GM18861 (cell line): ENCODE data around the gene PRDM16.

Source experiments
- ATAC-seq: cut with Tn5 transposase; IDR thresholded peaks from one replicate; pipeline ENCODE4 v1.9.1; 2021; ENCODE audit not compliant: unreplicated experiment

Gene PRDM16

DNA sequence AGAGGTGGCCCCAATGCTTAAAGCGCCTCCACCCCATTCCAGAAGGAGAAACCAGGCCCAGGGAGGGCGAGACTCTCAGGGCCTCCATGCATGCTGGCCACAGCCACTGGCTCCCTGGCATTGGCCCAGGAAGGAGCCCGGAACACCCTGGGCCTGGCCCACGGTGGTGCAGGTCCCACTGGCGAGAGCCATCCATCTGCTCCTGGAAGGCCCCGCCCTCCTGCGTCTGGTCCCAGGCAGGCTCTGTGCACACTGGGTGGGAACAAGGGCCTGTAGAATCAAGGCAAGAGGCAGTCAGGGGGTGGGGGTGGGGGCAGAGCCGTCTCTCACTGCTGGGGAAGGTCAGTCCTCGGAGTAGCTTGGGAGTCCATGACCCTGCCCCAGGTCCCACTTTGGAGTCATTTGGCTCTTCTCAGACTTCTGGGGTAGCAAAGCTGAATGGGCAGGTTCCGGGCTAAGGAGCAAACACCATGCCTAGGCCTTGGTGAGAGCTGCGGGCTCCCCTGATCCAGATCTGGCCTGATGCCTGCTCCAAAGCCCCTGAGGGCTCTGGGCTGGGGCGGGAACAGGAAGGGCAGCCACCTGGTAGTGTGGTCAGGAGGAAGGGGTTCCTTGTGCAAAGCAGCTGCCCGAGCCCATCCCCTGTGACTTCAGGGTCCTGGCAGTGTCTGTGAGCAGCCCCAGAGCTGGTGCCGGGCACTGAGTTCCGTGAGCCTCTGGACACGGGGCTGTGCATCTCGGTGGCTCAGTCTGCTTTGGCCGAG, 278.4 kb downstream of the PRDM16 start:
- no peak for ATAC-seq

DNA sequence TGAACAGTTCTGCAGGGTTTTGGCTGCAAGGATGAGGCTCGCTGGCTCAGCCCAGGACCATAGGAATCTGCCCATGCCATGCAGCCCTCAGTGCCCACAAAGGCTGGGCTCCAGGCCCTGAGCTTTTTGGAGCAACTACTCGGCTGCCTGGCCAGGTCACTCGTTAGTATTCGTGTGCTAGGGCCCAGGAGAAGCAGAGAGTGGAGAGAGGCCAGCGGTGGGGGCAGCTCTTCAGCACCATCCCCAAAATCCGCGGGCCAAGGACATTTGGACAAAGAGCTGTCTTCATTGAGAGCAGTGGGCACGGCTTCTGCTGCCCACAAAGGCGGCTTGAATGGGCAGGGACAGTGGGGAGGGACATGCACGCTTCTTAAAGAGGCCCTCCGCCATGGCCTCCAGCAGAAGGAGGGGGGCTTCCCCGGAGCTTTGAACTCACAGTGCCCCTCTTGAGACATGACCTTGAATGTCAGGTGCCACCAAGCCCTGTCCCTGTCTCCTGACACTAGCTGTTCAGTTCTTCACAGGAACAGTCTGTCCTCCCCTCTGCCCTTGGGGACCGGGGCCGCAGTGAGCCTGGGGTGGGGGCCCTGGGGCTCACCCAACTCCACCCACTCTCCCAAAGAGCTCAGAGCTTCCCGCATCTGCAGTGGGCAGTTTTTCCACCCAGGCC, 279.3 kb downstream of the PRDM16 start:
- no peak for ATAC-seq

DNA sequence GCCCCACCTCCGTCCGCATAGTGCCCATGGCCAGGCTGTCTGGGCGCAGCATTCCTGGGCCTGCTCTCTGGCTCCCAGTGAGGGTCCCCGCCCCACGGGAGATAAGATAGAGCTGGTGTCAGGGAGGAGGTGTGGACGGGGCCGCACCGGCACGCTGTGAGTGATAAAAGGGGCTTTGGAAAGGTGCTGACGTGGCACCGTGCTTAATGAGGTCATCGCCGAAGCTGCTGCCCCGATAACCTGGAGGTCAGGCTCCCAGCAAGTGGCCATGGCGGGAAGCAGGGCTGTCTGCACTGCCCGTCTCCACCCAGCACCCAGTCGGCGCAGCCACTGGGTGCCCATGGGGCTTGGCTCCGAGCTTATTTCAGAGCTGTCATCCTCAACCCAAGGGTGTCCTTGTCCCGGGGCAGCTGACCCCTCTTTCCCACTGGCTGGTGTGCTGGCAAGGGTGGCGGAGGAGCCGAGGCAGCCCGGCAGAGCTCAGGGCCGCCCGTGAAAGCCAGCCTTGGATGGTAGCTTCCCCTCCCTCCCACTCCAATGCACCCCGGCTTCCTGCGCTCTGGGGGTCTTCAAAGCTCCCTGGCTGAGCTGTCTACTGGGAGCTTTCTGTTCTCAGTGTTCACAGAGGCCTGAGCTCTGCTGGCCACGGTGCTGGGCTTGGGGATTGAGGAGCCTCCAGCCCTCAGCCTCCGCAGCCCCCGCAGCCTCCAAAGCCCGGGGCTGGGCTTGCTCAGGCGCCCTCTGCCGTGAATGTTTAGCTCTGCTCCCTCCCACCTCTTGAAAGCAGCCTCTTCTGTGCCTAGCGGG, 280.4 kb downstream of the PRDM16 start:
- ATAC-seq = no peak

DNA sequence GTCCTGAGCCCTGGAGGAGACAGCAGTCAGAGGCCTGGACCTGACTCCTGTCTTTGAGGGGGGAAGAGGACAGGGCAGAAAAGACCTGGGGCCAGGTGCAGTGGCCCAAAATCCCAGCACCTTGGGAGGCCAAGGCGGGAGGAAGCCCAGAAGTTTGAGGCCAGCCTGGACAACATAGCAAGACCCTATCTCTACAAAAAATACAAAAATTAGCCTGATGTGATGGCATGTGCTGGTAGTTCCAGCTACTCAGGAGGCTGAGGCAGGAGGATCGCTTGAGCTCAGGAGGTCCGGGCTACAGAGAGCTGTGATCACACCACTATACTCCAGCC, 280.9 kb downstream of the PRDM16 start:
- ATAC-seq = no peak

DNA sequence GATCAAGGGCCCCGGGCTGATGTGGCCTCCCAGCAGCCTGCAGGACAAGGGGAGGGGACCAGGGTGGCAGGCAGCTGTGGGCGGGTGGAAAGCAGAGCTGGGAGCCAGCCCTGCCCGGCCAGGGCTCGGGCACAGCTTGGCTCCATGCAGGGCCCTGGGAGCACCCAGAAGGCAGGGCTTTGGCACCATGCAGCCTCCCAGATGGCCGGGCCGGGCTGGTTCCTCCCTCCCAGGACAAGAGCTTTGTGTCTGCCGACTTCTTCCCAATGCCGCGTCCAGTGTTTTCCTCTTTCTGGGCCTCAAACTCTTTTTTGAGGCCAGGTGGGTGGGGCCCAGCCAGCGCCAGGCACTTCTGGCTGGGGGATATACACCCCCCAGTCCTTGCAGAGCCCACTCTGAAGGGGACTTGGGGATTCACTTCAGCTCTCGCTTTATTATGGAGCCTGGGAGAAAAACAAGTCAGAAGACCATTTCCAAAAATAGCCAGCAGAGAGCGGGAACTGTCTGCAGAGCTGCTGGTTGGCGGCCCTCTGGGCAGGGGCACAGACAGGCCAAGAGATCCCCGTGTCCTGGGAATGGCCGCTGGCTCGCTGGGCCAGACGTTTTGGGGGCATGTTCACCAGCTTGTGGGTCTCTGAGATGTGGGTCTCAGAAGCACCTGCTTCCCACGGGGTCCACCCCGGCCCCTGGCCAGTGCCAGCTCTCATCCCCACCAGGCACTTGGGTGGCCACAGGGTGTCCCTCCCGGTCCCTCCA, 281.7 kb downstream of the PRDM16 start:
- ATAC-seq = no peak

DNA sequence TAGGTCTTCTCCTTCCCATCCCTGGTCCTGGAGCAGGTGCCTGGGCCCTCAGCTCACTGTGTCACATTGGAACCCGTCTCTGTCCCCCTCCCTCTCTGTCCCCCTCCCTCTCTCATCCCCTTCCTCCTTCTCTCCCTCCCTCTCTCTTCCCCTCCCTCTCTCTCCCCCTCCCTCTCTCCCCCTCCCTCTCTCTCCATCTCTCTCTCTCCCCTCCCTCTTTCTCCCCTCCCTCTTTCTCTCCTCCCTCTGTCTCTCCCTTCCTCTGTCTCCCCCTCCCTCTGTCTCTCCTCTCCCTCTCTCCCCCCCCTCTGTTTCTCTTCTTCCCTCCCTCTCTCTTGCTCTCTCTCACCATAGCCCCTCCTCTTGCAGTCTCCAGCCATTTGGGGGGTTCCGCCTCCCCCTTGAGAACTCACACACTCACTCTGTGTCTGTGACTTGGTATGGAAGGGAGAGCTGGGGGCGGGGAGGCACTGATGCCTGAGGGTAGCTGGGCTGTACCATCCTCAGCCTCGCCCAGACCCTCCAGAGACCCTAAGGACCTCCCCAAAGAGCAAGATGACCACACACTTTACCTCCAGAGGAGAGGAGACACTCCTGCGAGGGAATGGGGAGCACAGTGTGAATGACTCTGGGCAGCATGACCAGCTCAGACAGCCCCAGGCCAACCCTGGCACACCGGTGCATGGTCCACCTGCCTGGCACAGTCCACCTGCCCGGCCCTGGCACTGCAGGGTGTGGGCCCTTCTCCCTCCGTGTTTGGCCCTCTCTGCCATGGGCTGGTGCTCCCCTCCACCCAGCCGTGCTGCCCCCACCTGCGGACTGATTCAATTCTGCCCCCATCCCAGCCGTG, 282.7 kb downstream of the PRDM16 start:
- no peak for ATAC-seq

DNA sequence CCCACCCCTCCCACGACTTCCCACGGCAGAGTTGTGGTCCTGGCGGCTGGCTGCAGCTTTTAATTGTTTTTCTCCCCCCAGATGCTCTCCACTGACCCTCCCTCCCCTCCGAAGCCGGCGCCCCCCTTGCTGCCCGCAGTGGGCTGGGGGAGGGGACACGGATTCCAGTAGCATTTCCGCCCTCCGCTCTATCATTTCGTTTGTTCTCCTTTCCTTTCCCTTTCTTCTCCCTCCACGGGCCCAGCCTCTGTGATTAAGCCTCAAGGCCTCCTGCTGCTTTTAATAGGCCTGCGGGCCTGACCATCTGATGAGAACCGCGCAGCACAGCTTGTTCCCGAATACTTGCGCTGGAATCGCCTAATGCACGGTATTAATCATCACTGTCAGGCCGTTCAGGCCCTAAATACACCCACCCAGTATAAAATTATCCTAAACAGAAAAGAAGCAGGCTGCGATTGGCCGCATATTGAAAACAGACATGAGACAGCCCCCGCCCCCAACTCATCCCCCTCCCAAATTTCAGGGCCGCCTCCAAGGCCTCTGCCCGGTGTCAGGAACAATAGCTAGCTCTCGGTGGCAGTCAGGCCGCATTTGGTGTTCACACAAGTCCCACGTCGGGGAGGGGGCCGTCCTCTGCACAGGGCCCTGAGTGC, 283.4 kb downstream of the PRDM16 start:
- no peak for ATAC-seq

DNA sequence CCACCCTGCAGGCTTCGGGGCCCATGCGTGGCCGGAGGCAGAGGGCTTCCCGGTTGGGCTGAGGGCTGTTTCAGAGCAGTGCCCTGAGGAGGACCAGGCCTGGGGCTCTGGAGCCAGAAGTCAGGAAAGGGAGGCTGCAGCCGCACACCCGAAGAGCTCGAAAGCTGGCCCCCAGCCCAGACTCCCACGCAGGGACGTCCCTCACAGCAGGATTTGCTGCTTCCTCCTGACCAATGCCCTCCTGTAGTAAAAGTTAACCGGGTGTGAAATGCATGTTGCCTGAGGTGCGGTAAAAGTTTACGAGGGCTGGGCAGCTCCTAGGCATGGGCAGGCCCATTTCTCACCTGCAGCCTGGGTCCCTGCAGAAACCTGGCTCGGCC, 283.9 kb downstream of the PRDM16 start:
- ATAC-seq = no peak

DNA sequence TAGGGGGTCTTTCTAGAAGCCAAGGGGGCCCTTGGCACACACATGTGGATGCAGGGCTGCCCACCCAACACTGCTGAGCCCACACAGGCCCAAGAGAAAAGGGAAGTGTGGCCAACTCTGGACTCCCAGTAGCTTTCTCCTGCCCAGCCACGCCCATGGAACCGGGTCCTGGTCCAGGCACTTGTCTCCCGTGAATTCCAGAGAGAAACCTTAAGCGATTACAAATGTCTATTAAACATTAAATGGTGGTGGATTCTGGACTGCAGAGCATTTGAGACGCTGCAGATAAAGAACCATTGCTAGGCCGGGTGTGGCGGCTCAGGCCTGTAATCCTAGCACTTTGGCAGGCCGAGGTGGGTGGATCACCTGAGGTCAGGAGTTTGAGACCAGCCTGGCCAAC, 284.9 kb downstream of the PRDM16 start:
- no peak for ATAC-seq

DNA sequence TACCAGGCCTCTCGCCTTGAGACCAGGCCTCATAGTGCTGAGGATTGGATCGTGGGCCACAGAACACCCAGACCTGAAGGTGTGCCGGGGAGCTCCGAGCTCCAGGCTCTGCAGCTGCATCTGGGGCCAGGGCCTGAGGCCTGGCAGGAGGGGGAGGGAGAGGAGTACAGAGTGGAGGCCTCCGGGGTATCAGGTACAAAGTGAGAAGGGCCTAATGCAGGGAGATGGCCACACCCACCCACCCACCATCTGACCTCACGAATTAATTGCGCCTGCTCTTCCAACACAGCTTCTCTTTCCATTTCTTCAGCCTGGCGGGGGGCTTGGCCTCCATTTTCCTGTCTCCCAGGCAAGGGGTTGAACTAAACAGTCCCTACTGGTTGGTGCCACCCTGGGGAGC, 286.1 kb downstream of the PRDM16 start:
- ATAC-seq = no peak

DNA sequence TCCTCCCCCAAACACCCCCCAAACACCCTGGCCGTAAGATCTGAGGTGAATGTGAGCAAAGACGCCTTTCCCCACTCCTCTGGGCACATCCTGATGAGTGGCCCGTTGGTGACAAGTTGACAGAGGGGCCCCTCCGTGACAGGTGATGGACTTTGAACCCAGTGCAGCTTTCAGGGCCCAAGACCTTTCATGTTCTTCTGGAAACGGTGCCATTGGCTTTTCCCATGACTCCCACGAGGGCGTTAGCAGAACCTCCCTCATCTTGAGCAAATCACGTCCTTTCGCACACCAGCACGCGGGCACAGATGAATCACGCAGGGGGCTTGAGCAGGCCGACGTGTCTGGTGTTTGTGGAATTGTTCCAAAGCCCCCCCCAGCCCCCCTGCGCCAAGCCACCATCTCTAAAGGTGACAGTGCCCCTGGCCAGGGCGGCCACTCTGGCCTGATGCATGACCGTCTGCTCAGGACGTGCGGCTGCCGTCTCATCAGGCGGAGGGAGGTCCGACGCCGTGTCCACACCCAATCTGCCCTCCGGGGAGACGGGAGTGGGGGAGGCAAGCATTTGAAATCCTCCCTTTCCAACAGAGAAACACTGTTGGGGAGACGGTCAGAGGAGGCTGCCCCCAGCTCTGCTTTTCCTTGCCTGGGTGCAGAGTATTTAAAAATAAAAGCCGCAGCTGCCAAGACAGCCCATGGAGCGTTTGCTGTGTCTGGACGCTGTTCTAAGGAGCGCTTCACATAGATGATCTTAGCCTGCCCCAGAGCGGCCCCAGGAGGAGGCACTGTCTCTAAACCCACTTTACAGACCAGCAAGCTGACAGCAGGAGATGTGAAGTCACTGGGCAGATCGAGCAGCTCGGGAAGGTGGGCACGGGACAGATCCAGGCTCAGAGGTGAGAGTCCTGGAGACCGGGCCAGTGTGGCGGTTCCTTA, 287.2 kb downstream of the PRDM16 start:
- ATAC-seq = no peak

DNA sequence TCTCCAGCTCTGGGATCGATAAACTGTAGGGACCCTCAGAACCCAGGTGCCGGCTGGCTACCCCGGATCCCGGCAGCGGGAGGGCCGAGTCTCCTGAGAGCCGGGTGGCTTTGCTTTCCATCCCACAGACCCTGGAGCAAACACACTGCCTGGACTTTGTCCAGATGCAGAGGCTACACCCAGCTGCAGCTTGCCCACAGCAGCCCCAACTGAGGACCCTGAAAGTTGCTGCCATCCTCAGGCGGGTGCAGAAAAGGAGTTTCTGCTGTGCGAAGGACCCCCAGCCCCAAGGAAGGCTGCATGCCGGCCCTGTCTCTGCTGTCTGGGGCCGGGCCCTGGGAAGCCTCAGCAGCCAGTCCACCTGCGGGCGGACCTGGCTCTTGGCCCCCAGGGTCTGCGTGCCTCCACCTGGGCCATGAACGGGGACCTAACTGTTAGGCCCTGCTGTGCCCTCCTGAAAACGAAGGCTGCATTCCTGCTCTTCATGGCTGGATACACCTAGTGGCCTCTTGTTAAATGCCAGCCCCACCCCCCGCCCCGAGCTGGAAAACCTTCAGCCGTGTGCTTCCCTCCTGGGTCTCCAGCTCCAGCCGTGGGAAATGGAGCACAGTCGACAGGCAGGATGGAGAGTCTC, 287.9 kb downstream of the PRDM16 start:
- no peak for ATAC-seq

DNA sequence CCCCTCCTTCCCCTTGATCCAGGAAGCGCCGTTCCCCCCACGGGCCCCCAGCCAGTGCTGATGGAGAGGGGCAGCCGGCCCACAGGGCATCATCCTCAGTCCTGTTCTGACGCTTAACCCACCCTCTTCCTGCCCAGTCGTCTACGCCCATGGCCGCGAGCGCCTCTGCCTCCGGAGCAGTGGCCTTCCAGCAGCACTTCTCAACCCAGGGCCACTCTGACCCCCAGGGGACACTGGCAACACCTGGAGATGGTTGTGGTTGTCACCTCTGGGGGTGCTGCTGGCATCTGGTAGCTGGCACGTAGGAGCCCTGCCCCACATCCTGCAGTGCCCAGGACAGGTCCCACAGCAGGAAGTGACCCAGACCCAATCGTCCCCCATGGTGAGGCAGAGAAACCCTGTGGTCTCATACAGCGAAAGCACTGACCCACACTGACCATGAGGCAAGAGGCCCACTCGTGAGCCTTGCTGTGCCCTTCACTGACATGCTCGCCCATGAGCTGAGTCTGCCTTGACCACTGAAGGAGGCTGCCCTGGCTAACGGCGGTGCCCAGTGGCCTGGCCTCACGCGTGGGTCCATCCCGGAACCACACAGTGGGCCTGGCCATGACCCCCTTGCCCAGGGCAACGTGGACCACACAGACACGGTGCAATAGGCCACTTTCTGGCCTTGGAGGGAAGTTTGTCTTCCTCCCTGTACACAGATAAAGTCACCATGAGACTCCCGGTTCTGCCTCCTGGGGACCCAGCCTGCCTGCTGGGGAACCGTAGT, 288.7 kb downstream of the PRDM16 start:
- no peak for ATAC-seq

DNA sequence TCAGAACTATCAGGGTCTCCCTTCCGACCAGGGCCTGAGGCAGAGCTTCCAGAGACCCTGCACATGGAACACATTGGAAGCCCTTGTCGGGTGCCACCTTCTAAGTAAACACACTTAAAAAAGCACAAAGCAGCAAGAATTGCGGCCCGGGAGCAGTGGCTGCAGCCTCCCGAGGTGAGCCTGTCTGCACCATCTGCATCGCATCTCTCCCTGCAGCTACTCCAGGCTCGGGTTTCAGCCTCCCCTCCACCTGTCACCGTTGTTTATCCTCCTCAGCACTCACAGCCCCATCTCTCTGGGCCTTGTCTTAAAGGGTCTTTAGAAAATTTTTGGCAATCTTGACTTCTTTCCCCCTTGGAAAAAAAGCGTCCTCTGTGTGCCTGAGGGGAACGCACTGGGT, 290.3 kb downstream of the PRDM16 start:
- ATAC-seq = no peak

DNA sequence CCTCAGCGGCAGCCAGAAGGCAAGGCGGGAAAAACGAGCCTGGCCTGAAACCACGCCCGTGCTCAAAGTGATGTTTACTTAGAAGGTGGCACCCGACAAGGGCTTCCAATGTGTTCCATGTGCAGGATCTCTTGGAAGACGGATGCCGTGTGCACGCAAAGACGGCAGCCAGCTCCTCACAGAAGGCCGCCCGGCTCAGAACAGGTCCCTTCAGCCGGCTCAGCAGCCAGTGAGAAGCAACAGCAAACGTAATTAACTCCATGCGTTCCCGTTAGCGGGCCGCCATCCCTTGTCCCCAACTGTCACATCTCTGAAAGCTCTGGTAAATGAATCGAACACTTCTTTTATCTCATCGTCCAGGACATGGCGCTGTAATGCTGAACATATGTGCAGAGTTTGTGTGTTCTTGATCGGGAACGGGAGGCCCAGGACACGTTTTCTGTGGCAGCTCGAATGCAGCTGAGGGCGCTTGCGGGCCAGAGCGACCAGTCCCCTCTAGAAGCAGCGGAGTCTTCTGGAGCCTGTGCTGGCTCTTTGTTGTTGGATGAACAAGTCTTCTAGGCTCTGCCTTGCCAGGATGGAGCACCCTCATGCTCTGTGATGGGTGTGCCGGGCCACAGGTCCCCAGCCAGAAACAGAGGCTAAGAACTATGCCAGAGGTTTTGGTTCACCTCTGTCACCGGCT, 290.9 kb downstream of the PRDM16 start:
- no peak for ATAC-seq

DNA sequence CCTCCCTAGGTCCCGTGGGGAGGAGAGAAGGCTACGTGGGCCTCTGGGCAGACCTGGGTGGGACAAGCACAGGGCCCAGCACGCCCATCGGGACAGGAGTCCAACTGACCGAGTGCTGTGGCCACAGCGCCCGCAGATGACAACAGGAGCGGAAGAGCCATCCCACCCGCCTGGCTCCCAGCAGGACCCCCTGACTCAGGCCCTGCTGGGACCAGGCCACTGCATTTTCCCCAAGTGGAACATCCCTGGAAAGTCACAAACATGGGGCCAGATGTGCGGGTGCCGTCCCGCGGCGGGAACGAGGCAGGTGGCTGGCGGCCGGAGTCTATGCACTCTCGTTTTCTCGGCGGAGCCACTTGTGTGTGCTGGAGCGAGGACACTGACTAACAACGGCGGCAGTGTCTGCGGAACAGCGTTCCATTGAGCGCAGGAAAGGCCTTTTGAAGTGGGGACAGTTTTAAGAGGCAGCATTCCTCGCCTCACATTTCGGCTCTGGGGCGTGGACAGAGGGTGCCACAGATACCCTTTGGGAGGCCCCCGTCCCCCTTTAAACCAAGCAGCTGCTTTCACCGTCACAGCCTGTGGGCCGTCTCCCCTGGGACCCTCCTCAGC, 291.7 kb downstream of the PRDM16 start:
- no peak for ATAC-seq

DNA sequence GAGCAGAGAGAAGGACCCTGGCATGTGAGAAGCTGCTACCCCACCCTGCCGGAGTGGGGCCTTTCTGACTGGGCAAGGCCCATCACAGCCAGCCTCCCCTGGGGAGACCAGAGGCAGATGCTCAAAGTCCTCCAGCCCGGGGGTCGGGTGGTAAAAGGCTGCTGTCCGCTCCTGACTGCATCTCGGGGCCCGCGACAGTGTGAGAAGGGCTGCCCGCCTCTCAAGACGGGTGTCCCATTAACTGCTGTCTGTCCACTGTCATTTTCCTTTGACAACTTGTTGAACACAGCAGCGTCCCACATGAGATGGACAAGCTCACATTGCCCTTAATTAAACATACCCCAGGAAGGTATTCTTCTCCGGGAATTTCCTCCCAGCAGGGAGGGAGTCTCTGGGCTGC, 294.0 kb downstream of the PRDM16 start:
- ATAC-seq = no peak
